Memory B cell (primary cell): ENCODE measurements around the gene KCTD2.
A peak's percentile ranks its signal among the peaks of the same experiment; 100 is the strongest.

Source experiments
- ATAC-seq: fragments of 150-1000 bp; cut with Tn5 transposase; 2 replicates; pipeline ENCODE4 v1.10.0; 2021; ENCODE audit warnings: low read depth, mild to moderate bottlenecking, moderate library complexity
- DNase-seq, 2 donors: peaks; one replicate each; pipeline ENCODE4 v3.0.0; 2022; ENCODE audit warnings: low spot score in 2 of 2
- H3K27ac Mint-ChIP-seq: one replicate; pipeline ENCODE4 v1.8.0; 2022; ENCODE audit warnings: mild to moderate bottlenecking, moderate library complexity, mixed read lengths
- H3K27me3 Mint-ChIP-seq: one replicate; pipeline ENCODE4 v1.8.0; 2022; ENCODE audit warnings: mixed read lengths
- H3K36me3 Mint-ChIP-seq: one replicate; pipeline ENCODE4 v1.8.0; 2022; ENCODE audit warnings: mild to moderate bottlenecking, mixed read lengths
- H3K4me1 Mint-ChIP-seq: one replicate; pipeline ENCODE4 v1.8.0; 2022; ENCODE audit warnings: mixed read lengths
- H3K4me3 Mint-ChIP-seq: one replicate; pipeline ENCODE4 v1.8.0; 2022; ENCODE audit warnings: mild to moderate bottlenecking, moderate library complexity, mixed read lengths
- H3K9me3 Mint-ChIP-seq: one replicate; pipeline ENCODE4 v1.8.0; 2022; ENCODE audit warnings: mixed read lengths

Gene KCTD2

DNA sequence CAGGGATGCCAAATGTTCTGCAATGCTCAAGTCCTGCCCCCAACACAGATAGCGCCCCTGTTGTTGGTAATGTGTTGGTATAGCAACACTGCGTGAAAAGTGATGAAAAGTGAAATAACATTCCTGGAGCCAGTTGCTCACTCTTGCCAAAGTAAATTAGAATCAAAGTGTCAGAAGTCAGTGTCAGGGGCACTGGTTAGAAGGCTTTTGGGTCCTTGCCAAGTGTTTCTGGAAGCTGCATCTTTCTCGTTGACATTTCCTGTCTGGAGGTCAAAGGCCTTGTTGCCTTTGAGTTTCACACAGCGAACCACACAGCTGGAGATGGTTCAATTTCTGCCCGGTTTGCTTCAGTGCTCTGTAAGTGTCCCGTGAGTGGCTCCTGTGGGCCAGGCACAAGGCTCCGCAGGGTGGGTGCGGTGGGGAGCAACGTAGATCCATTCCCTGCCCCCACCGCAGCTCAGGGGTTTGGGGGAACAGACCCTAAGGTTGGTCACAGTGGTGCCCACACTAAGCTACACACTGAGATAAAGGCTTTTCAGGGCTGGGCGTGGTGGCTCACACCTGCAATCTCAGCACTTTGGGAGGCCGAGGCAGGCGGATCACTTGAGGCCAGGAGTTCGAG, 37.1 kb downstream of the KCTD2 start:
- DNase-seq (no peak), ATAC-seq (no peak)
- peaks cover 16% of the 10 kb centered on the region for H3K4me1 Mint-ChIP-seq
- H3K27me3 Mint-ChIP-seq, result peaks cover 5% of the 10 kb centered on the region
- H3K27ac Mint-ChIP-seq, result no peak overlapping the region
- H3K9me3 Mint-ChIP-seq, result no peaks in the 10 kb centered on the region
- no peak overlapping the region for H3K4me3 Mint-ChIP-seq
- no peaks in the 10 kb centered on the region for H3K36me3 Mint-ChIP-seq

DNA sequence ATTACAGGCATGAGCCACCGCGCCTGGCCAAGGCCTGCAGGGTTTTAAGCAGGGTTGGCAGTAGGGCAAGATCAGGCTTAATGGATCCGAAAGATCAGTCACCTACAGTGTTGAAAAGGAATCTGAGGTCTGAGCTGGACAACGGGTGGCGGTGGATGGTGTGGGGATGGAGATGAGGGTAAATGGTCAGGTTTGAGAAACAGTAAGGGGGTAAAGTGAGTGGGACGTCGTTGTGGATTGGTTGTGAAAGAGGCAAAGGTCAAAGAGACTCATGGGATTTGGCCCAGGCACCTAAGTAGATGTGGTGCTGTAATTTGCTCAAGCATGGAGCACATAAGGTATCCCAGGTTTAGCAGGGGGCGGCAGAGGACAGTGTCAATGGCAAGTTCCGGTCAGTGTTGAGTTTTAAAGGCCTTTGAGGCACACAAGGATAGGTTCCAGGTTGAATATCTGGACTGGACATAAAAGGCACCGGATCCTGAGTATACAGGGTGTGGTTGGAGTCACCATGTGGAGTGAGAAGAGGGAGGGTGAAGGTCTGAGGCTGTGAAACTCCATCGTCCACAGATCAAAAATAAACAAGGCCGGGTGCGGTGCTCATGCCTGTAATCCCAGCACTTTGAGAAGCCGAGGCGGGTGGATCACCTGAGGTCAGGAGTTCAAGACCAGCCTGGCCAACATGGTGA, 39.6 kb downstream of the KCTD2 start:
- Mint-ChIP-seq H3K36me3 (no peaks in the 10 kb centered on the region), H3K27ac (no peak overlapping the region), H3K4me3 (peak overlapping the region; percentile 56), H3K9me3 (no peaks in the 10 kb centered on the region), H3K4me1 (peaks cover 16% of the 10 kb centered on the region), H3K27me3 (peaks cover 5% of the 10 kb centered on the region)
- ATAC-seq (no peak), DNase-seq (no peak)

DNA sequence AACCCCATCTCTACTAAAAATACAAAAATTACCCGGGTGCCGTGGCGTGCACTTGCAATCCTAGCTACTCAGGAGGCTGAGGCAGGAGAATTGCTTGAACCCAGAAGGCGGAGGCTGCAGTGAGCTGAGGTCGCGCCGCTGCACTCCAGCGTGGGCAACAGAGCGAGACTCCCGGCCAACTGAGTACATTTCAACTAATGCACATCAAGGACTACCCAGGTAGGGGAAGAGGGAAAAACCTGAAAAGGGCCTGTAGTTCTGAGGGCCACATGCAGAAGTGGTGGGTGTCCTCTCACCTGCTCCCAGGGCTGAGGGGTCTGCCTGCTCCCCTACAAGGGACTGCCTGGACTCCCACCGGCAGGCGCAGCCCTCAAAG, 40.1 kb downstream of the KCTD2 start:
- ATAC-seq (no peak), DNase-seq (no peak)
- no peak overlapping the region for H3K27ac Mint-ChIP-seq
- peak overlapping the region; percentile 73 for H3K4me3 Mint-ChIP-seq
- H3K4me1 Mint-ChIP-seq, result peaks cover 16% of the 10 kb centered on the region
- no peaks in the 10 kb centered on the region for H3K36me3 Mint-ChIP-seq
- peaks cover 5% of the 10 kb centered on the region for H3K27me3 Mint-ChIP-seq
- no peaks in the 10 kb centered on the region for H3K9me3 Mint-ChIP-seq

DNA sequence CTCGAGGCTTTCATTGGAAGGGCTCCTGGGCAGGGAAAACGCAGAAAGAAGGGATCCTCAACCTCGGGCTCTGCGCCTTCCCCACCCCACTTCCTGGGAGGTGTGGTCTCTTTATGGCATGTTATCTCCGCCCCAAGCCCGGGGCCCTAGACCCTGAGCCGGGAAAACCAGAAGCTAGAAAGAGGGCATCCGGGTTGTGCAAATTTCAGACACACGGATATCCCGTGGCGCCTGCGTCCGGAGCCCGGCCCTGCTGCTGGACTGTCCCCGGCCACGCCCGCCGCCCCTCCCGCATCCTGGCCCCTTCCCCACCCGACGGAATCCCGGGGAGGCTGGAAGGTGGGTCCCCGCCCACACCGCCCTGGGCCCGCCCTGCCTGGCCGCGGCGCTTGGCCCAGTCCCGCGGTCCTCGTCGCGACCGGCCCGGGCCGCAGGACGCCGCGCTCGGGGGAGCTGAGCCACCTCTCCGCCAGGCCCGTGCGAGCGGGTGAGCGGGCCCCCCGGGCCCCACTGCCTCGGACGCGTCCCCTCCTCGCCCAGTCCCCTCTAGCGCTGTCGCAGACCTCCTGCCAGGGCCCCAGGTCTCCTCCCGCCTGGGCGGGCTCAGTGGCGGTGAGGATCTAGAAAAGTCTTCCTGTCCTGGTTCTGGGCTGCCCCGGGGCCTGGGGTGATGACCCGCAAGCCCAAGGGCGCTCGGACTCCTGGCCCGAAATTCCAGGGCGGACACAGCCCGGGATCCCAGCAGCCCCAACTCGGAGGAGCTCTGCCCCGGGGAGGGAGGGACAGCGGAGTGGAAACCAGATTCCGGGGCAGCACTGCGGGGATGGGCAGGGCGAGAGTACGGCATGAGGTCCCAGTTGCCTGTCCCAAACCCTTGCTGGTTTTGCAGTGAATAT, 40.8 kb downstream of the KCTD2 start, which contains the start of gene SLC16A5:
TSS of gene SLC16A5 (plus strand) at position 397 of the 896 bp plus-strand sequence. CDS start 5,683 bp downstream, outside the sequence.
- peak in 1 of 2 donors; percentile 47 for DNase-seq
- peak within 1 kb of the TSS; percentile 83 for H3K4me3 Mint-ChIP-seq
- ATAC-seq, result peak; percentile 66
- H3K36me3 Mint-ChIP-seq, result no peaks in the 10 kb centered on the region
- H3K27ac Mint-ChIP-seq, result peak within 1 kb of the TSS; percentile 76
- H3K27me3 Mint-ChIP-seq, result peaks cover 2% of the 10 kb centered on the region
- H3K4me1 Mint-ChIP-seq, result peaks cover 18% of the 10 kb centered on the region
- H3K9me3 Mint-ChIP-seq, result no peaks in the 10 kb centered on the region

DNA sequence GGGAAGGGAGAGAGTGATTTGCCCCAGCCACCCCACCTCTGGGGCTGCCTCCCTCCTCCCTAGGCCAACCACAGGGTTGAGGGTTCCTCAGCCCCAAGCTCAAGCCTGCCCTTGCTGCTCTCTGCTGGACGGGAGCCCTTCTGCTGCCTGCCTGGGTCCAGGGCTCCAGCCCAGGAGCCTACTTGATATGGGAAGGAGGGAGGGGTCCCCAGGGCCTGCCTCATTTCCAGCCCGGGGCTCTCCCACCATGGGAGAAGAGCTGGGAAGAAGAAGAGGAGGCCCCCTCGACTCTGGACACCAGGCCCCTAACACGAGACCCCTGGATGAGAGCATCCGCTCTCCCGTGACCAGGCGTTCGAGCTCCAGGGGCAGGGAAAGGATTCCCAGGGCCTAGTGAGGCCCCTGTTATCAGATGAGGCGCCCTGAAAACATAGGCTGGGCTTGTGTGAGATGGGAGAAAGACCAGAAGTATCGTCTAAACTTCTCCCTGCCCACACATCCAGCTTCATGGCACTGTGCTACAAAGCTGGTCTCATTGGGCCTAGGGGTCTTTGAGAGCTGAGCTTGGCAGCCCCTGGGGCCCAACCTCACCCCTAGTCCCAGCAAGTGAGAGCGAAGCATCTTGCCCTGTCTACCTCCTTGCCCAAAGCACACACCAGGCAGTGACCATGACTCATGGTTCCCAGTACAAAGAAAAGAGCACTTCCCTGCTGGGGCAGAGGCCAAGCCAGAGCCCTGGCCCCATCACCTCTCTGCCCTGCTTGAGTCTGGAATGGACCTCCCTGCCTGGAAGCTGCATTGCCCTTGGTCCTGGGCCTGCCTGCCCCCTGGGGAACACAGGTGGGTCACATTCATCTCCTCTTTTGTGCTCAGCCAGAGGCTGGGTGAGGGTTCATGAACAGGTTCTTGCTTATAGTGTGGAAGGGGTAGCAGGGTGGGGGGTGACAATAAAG, 41.7 kb downstream of the KCTD2 start:
- Mint-ChIP-seq H3K27ac (peak overlapping the region; percentile 76), H3K4me1 (peaks cover 18% of the 10 kb centered on the region), H3K9me3 (no peaks in the 10 kb centered on the region), H3K4me3 (peak overlapping the region; percentile 83), H3K27me3 (peaks cover 2% of the 10 kb centered on the region), H3K36me3 (no peaks in the 10 kb centered on the region)
- no peak for ATAC-seq
- DNase-seq, result no peak

DNA sequence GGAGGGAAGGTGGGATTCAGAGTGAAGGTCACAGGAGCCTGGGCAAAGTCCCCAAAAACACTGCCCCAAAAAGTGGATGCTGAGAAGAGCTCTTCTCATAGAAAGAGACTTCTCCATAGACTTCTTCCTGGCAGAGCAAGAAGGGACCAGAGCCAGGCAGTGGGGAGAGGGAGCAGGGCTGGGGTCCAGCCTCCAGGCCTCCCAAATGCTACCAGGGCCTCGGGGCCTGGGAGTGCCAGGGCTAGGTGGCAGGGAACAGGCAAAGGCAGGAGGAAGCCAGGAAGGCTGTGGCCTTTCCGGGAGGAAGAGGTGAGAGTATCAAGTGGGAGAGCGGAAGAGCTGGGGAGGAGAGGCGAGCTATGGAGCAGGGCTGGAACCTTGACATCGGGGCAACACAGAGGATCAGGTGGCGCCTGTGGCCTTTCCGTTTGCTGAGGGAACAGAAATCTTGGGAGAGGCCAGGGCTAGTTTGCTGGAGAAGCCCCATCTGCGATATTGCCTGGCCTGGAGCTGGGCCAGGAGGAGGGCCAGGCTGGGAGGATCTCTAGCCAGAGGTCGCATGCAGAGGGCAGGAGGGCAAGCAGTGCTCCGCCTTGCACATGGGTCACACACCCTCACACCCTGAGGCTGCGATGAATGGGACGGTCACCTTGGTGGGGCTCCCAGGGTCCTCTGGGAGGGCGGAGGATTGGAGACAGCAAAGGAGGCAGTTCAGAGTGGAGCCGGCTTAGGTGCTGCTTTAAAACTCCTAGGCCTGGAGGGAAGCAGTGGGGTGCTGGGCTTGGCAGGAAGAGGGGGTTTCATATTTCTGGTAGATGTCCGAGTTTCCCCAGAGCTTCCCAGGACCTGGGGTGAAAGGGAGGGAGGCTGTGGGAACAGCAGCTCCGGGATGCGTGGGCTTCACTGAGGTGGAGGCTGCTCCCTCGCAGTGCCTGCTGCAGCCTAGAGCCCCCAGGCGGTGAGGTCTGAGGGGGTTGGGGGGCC, 44.1 kb downstream of the KCTD2 start:
- Mint-ChIP-seq H3K4me1 (peaks cover 18% of the 10 kb centered on the region), H3K36me3 (no peaks in the 10 kb centered on the region), H3K27ac (no peak overlapping the region), H3K9me3 (no peaks in the 10 kb centered on the region), H3K27me3 (no peaks in the 10 kb centered on the region), H3K4me3 (no peak overlapping the region)
- DNase-seq, result no peak
- no peak for ATAC-seq

DNA sequence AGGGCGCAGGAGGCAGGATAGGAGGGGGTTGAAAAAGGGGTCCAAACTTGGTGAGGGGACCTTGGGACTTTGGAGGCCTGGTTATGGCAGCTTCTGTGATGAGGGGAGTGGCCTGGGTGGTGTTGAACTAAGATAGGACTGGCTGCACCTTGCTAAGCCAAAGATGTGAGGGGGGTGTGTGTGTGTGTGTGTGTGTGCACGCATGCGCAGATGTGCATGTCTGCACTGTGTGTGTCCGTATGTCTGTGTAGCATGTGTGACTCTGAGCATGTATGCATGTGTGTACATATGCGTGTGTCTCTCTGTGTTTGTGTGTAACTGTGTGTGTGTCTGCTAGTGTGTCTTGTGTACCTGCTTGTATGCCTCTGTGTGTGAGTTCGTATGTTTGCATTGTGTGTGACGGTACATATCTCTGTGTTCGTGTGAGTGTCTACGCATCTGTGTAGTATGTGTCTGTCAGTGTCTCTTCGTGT, 44.9 kb downstream of the KCTD2 start:
- H3K4me1 Mint-ChIP-seq, result peaks cover 14% of the 10 kb centered on the region
- no peak for ATAC-seq

DNA sequence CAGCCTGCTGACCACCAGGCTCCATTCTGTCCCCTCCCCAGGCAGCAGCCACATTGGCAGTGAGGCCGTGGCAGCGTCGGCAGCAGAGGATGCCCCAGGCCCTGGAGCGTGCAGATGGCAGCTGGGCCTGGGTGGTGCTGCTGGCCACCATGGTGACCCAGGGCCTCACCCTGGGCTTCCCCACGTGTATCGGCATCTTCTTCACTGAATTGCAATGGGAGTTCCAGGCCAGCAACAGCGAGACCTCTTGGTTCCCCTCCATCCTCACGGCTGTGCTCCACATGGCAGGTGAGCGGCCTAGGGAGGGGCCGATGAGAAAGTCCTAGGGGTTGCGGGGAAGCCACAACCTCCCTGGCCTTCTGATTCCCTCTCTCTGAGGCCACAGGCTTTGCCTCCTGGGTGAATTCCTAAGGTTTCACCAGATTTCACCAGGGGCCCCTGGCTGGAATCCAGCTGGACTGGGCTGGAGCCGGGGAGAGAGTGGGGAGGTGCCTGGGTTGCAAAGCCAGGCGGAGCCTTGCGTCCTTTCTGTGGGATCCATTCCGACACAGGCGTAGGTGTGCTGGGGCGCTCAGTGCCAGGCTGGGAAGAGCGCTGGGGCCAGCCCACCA, 46.6 kb downstream of the KCTD2 start:
- H3K4me1 Mint-ChIP-seq, result peaks cover 11% of the 10 kb centered on the region
- DNase-seq (no peak), ATAC-seq (no peak)
- no peak overlapping the region for H3K27ac Mint-ChIP-seq
- H3K4me3 Mint-ChIP-seq, result no peak overlapping the region
- no peaks in the 10 kb centered on the region for H3K27me3 Mint-ChIP-seq
- H3K36me3 Mint-ChIP-seq, result no peaks in the 10 kb centered on the region
- H3K9me3 Mint-ChIP-seq, result no peaks in the 10 kb centered on the region

More for the DNA sequence above, 44.9 kb downstream of the KCTD2 start:
- Mint-ChIP-seq H3K9me3 (no peaks in the 10 kb centered on the region), H3K36me3 (no peaks in the 10 kb centered on the region), H3K27ac (no peak overlapping the region), H3K4me3 (no peak overlapping the region), H3K27me3 (no peaks in the 10 kb centered on the region)
- DNase-seq, result no peak

DNA sequence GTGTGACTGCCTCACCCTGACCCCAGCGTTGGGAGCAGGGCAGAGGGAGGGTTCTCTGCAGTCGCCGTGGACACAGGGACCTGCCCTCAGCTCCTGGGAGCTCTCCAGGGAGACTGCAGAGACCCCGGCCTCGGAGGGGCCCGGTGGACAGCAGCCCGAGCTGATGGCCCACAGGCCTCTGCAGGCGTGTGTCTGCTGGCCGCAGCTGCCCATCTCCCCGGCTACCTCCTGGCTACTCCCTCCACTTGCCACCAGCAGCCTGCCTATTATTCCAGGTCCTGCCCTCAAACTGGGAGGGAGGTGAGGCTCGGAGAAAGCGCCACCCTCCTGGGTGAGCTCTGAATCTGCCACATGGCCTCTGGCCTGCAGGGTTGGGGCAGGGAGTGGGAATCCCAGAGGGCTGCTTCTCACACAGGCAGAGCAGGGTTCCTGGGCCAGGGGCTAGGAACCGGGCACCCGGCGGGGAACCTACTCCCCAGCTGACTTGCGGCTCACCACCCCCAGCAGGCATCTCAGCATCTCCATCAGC, 47.9 kb downstream of the KCTD2 start:
- no peaks in the 10 kb centered on the region for H3K36me3 Mint-ChIP-seq
- H3K4me3 Mint-ChIP-seq, result no peak overlapping the region
- peaks cover 14% of the 10 kb centered on the region for H3K4me1 Mint-ChIP-seq
- no peaks in the 10 kb centered on the region for H3K9me3 Mint-ChIP-seq
- H3K27me3 Mint-ChIP-seq, result no peaks in the 10 kb centered on the region
- no peak overlapping the region for H3K27ac Mint-ChIP-seq
- no peak for ATAC-seq
- no peak for DNase-seq

DNA sequence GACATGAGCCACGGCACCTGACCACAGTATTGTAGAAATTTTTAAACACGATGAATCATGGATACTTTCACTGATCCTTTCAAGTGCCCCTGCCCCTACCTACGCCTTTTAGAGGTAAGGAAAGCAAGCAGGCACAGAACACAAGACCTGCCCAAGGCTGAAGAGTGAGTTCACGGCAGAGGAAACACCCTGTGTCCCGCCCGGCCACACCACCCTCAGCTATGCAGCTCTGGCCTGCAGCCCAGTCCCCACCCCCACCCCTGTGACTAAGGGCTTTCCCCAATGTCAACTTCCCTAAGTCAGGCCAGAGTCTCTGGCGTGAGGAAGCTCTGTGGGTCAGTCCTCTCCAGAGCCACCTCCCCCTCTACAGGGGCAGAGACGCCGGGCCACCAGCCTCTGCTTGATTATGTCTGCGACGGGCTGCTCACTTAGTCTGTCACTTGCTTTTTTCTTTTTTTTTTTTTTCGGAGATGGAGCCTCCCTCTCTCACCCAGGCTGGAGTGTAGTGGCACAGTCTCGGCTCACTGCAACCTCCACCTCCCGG, 49.1 kb downstream of the KCTD2 start:
- H3K9me3 Mint-ChIP-seq, result no peaks in the 10 kb centered on the region
- no peak for ATAC-seq
- peaks cover 2% of the 10 kb centered on the region for H3K36me3 Mint-ChIP-seq
- H3K27ac Mint-ChIP-seq, result no peak overlapping the region
- peaks cover 13% of the 10 kb centered on the region for H3K4me1 Mint-ChIP-seq
- H3K4me3 Mint-ChIP-seq, result no peak overlapping the region
- H3K27me3 Mint-ChIP-seq, result no peaks in the 10 kb centered on the region
- no peak for DNase-seq

DNA sequence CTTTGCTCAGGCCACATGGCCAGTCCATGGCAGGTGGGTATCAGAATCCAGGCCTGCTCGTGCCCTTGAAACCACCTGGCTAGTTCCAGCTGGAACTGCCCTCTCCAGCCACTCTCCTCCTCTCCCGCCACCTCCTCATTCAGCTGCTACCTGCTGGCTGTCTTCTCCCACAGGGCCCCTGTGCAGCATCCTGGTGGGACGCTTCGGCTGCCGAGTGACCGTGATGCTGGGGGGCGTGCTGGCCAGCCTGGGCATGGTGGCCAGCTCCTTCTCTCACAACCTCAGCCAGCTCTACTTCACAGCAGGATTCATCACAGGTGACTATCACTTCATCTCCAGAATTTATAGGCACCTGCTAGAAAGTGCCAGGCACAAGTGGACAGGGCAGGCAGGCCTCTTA, 50.8 kb downstream of the KCTD2 start:
- DNase-seq (no peak), ATAC-seq (no peak)
- Mint-ChIP-seq H3K27ac (no peak overlapping the region), H3K36me3 (peaks cover 2% of the 10 kb centered on the region), H3K4me3 (no peak overlapping the region), H3K27me3 (no peaks in the 10 kb centered on the region), H3K4me1 (peaks cover 9% of the 10 kb centered on the region), H3K9me3 (no peaks in the 10 kb centered on the region)

DNA sequence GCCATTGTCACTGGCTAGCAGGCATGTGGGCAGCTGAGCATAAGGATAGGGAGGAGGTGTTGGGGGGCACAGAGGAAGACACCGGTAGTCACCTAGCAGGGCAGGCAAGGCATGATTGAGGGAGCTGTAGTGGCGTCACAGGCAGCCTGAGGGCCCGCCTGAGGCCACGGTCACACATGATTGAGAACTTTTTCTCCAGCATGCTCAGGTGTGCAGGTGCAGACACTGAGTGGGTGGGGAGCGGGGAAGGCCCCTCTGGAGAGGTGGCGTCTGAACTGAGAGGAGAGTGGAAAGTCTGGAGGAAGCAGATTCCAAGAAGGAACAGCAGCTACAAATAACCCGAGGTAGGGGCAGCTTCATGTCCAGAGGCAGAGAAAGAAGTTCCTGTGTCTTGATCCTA, 51.8 kb downstream of the KCTD2 start:
- peaks cover 10% of the 10 kb centered on the region for H3K4me1 Mint-ChIP-seq
- no peaks in the 10 kb centered on the region for H3K9me3 Mint-ChIP-seq
- DNase-seq, result no peak
- no peak for ATAC-seq
- peaks cover 2% of the 10 kb centered on the region for H3K36me3 Mint-ChIP-seq
- H3K27ac Mint-ChIP-seq, result no peak overlapping the region
- H3K27me3 Mint-ChIP-seq, result no peaks in the 10 kb centered on the region
- no peak overlapping the region for H3K4me3 Mint-ChIP-seq
